Activated T-helper 17 cell treated with anti-CD3 and anti-CD28 coated beads, Interleukin-2, amount 50 U/mL, for 72 hours (primary cell): ENCODE results near the gene PLEKHA7. TPM values are rescaled to one million over a fixed set of nuclear protein-coding genes. Genes with fewer than 3 reads are reported as not detected.
A peak's percentile ranks its signal among the peaks of the same experiment; 100 is the strongest.

ENCODE experiments used
- ATAC-seq: fragments of 150-1000 bp; cut with Tn5 transposase; replicated peaks from 2 replicates; pipeline ENCODE4 v1.10.0; 2021; ENCODE audit warnings: mild to moderate bottlenecking, moderate library complexity
- H3K27ac Mint-ChIP-seq: one replicate; pipeline ENCODE4 v1.8.0; 2022; ENCODE audit warnings: mixed read lengths
- H3K27me3 Mint-ChIP-seq: one replicate; pipeline ENCODE4 v1.8.0; 2022; ENCODE audit warnings: mixed read lengths
- H3K36me3 Mint-ChIP-seq: one replicate; pipeline ENCODE4 v1.8.0; 2022; ENCODE audit warnings: low read depth, mild to moderate bottlenecking, mixed read lengths
- H3K4me1 Mint-ChIP-seq: one replicate; pipeline ENCODE4 v1.8.0; 2022; ENCODE audit warnings: mixed read lengths
- H3K4me3 Mint-ChIP-seq: one replicate; pipeline ENCODE4 v1.8.0; 2022; ENCODE audit warnings: mild to moderate bottlenecking, mixed read lengths
- H3K9me3 Mint-ChIP-seq: one replicate; pipeline ENCODE4 v1.8.0; 2022; ENCODE audit warnings: mixed read lengths
- total RNA-seq, 2 donors: library from RNA; stranded (reverse); gene quantifications; one replicate each; pipeline ENCODE4 v1.2.3, GENCODE V29; 2022

The PLEKHA7 gene
- total RNA-seq, 2 donors from 2014 or later = 2.7 to 35.2 TPM

GRCh38 chr11:16863389-16863788 lies 150.8 kb downstream of the PLEKHA7 start:
- ATAC-seq = no peak
- Mint-ChIP-seq H3K36me3 (peaks cover 7% of the 10 kb centered on the region), H3K4me1 (peaks cover 28% of the 10 kb centered on the region), H3K27ac (peak overlapping the region; percentile 67), H3K27me3 (no peaks in the 10 kb centered on the region), H3K4me3 (peak overlapping the region; percentile 60), H3K9me3 (peaks cover 3% of the 10 kb centered on the region)

GRCh38 chr11:16862726-16863125 lies 151.5 kb downstream of the PLEKHA7 start:
- H3K4me1 Mint-ChIP-seq = peaks cover 24% of the 10 kb centered on the region
- no peak for ATAC-seq
- H3K27ac Mint-ChIP-seq = peak overlapping the region; percentile 67
- peaks cover 3% of the 10 kb centered on the region for H3K9me3 Mint-ChIP-seq
- H3K36me3 Mint-ChIP-seq = peaks cover 7% of the 10 kb centered on the region
- H3K27me3 Mint-ChIP-seq = no peaks in the 10 kb centered on the region
- peak overlapping the region; percentile 60 for H3K4me3 Mint-ChIP-seq

GRCh38 chr11:16861862-16862261 lies 152.4 kb downstream of the PLEKHA7 start:
- Mint-ChIP-seq H3K27ac (peak overlapping the region; percentile 67), H3K4me3 (peak overlapping the region; percentile 60), H3K27me3 (no peaks in the 10 kb centered on the region), H3K9me3 (peaks cover 3% of the 10 kb centered on the region), H3K4me1 (peaks cover 23% of the 10 kb centered on the region), H3K36me3 (peaks cover 7% of the 10 kb centered on the region)
- ATAC-seq = no peak

- Mint-ChIP-seq H3K9me3 (peaks cover 3% of the 10 kb centered on the region), H3K27ac (peak overlapping the region; percentile 33), H3K27me3 (no peaks in the 10 kb centered on the region), H3K4me1 (peaks cover 19% of the 10 kb centered on the region), H3K36me3 (peaks cover 7% of the 10 kb centered on the region), H3K4me3 (no peak overlapping the region)
- no peak for ATAC-seq
Measured at GRCh38 chr11:16860617-16861016, 153.6 kb downstream of the PLEKHA7 start.

- Mint-ChIP-seq H3K27ac (no peak overlapping the region), H3K4me1 (peaks cover 14% of the 10 kb centered on the region), H3K27me3 (no peaks in the 10 kb centered on the region), H3K4me3 (no peak overlapping the region), H3K9me3 (no peaks in the 10 kb centered on the region), H3K36me3 (peaks cover 10% of the 10 kb centered on the region)
- no peak for ATAC-seq
Measured at GRCh38 chr11:16859651-16860050, 154.6 kb downstream of the PLEKHA7 start.

GRCh38 chr11:16857186-16857585 lies 157.0 kb downstream of the PLEKHA7 start:
- H3K27ac Mint-ChIP-seq = no peak overlapping the region
- no peak for ATAC-seq

GRCh38 chr11:16856022-16856471 lies 158.2 kb downstream of the PLEKHA7 start:
- H3K4me1 Mint-ChIP-seq = no peaks in the 10 kb centered on the region
- peaks cover 17% of the 10 kb centered on the region for H3K36me3 Mint-ChIP-seq
- H3K9me3 Mint-ChIP-seq = no peaks in the 10 kb centered on the region
- H3K27ac Mint-ChIP-seq = peak overlapping the region; percentile 66
- ATAC-seq = no peak
- H3K27me3 Mint-ChIP-seq = no peaks in the 10 kb centered on the region
- H3K4me3 Mint-ChIP-seq = no peak overlapping the region

More at GRCh38 chr11:16857186-16857585, 157.0 kb downstream of the PLEKHA7 start:
- Mint-ChIP-seq H3K36me3 (peaks cover 17% of the 10 kb centered on the region), H3K27me3 (no peaks in the 10 kb centered on the region), H3K4me3 (no peak overlapping the region), H3K4me1 (peaks cover 3% of the 10 kb centered on the region), H3K9me3 (no peaks in the 10 kb centered on the region)

- Mint-ChIP-seq H3K9me3 (no peaks in the 10 kb centered on the region), H3K4me3 (no peak overlapping the region)
- ATAC-seq = no peak
Measured at GRCh38 chr11:16854979-16855378, 159.2 kb downstream of the PLEKHA7 start.

GRCh38 chr11:16853859-16854258 lies 160.4 kb downstream of the PLEKHA7 start:
- H3K27me3 Mint-ChIP-seq = no peaks in the 10 kb centered on the region
- H3K9me3 Mint-ChIP-seq = no peaks in the 10 kb centered on the region
- H3K27ac Mint-ChIP-seq = no peak overlapping the region
- ATAC-seq = no peak
- no peaks in the 10 kb centered on the region for H3K4me1 Mint-ChIP-seq
- H3K36me3 Mint-ChIP-seq = peaks cover 17% of the 10 kb centered on the region
- no peak overlapping the region for H3K4me3 Mint-ChIP-seq

More at GRCh38 chr11:16854979-16855378, 159.2 kb downstream of the PLEKHA7 start:
- Mint-ChIP-seq H3K4me1 (no peaks in the 10 kb centered on the region), H3K27ac (peak overlapping the region; percentile 66), H3K36me3 (peaks cover 17% of the 10 kb centered on the region), H3K27me3 (no peaks in the 10 kb centered on the region)

GRCh38 chr11:16853266-16853665 lies 160.9 kb downstream of the PLEKHA7 start:
- Mint-ChIP-seq H3K4me1 (no peaks in the 10 kb centered on the region), H3K27ac (no peak overlapping the region), H3K9me3 (no peaks in the 10 kb centered on the region), H3K4me3 (no peak overlapping the region), H3K36me3 (peaks cover 17% of the 10 kb centered on the region), H3K27me3 (no peaks in the 10 kb centered on the region)
- no peak for ATAC-seq

GRCh38 chr11:16846305-16846704 lies 167.9 kb downstream of the PLEKHA7 start:
- H3K36me3 Mint-ChIP-seq = peaks cover 6% of the 10 kb centered on the region
- ATAC-seq = peak; percentile 40
- H3K4me3 Mint-ChIP-seq = no peak overlapping the region

GRCh38 chr11:16844268-16844771 lies 169.9 kb downstream of the PLEKHA7 start:
- Mint-ChIP-seq H3K9me3 (no peaks in the 10 kb centered on the region), H3K4me3 (no peak overlapping the region), H3K27me3 (no peaks in the 10 kb centered on the region), H3K4me1 (no peaks in the 10 kb centered on the region), H3K36me3 (peaks cover 20% of the 10 kb centered on the region), H3K27ac (peak overlapping the region; percentile 15)
- ATAC-seq = no peak

More at GRCh38 chr11:16846305-16846704, 167.9 kb downstream of the PLEKHA7 start:
- no peak overlapping the region for H3K27ac Mint-ChIP-seq
- no peaks in the 10 kb centered on the region for H3K9me3 Mint-ChIP-seq
- no peaks in the 10 kb centered on the region for H3K27me3 Mint-ChIP-seq
- H3K4me1 Mint-ChIP-seq = no peaks in the 10 kb centered on the region

- H3K9me3 Mint-ChIP-seq = no peaks in the 10 kb centered on the region
- no peak for ATAC-seq
- H3K27me3 Mint-ChIP-seq = no peaks in the 10 kb centered on the region
- H3K27ac Mint-ChIP-seq = no peak overlapping the region
- H3K36me3 Mint-ChIP-seq = peaks cover 20% of the 10 kb centered on the region
- no peak overlapping the region for H3K4me3 Mint-ChIP-seq
- H3K4me1 Mint-ChIP-seq = no peaks in the 10 kb centered on the region
Measured at GRCh38 chr11:16843294-16843693, 170.9 kb downstream of the PLEKHA7 start.

GRCh38 chr11:16841984-16842383 lies 172.2 kb downstream of the PLEKHA7 start:
- Mint-ChIP-seq H3K9me3 (no peaks in the 10 kb centered on the region), H3K27ac (no peak overlapping the region), H3K4me1 (no peaks in the 10 kb centered on the region), H3K27me3 (no peaks in the 10 kb centered on the region), H3K4me3 (no peak overlapping the region), H3K36me3 (peaks cover 20% of the 10 kb centered on the region)
- no peak for ATAC-seq

GRCh38 chr11:16841481-16841880 lies 172.7 kb downstream of the PLEKHA7 start:
- Mint-ChIP-seq H3K27me3 (no peaks in the 10 kb centered on the region), H3K36me3 (peaks cover 20% of the 10 kb centered on the region), H3K9me3 (no peaks in the 10 kb centered on the region), H3K4me1 (no peaks in the 10 kb centered on the region), H3K4me3 (no peak overlapping the region), H3K27ac (no peak overlapping the region)
- no peak for ATAC-seq
